Sigmoid colon (tissue), 7 donors: ENCODE results near the gene LSM5. TPM values are rescaled to one million over a fixed set of nuclear protein-coding genes. Genes with fewer than 3 reads are reported as not detected.

ENCODE experiments used
- DNase-seq: peaks from one replicate; pipeline ENCODE4 v3.0.0-alpha.2; 2019
- H3K27ac ChIP-seq, 4 donors: fragments of 200-600 bp; sonication (generic); one replicate each; pipeline ENCODE4 v1.5.1; 2016 to 2019; ENCODE audit warnings: mild to moderate bottlenecking in 1 of 4
- H3K27me3 ChIP-seq, 3 donors: fragments of 200-600 bp; sonication (generic); one replicate each; pipeline ENCODE4 v1.5.1; 2019; ENCODE audit warnings: mild to moderate bottlenecking in 1 of 3
- H3K36me3 ChIP-seq, 4 donors: fragments of 200-600 bp; sonication (generic); one replicate each; pipeline ENCODE4 v1.5.1; 2016 to 2019
- H3K4me1 ChIP-seq, 4 donors: fragments of 200-600 bp; sonication (generic); one replicate each; pipeline ENCODE4 v1.5.1; 2017 to 2019
- H3K4me3 ChIP-seq, 4 donors: fragments of 200-600 bp; sonication (generic); one replicate each; pipeline ENCODE4 v1.5.1; 2017 to 2019; ENCODE audit warnings: mild to moderate bottlenecking in 2 of 4, moderate library complexity in 1 of 4
- H3K9me3 ChIP-seq, 4 donors: fragments of 200-600 bp in 3 of 4; sonication (generic) in 3 of 4; one replicate each; pipeline versions ENCODE4 v1.5.1 to v1.6.1; 2013 to 2019
- CTCF ChIP-seq, 4 experiments: fragments of 450-650 bp in 3 of 4; fragments of 200-600 bp in 1 of 4; IDR thresholded peaks; one replicate each; pipeline ENCODE4 v1.5.1; 2016 to 2019; ENCODE audit warnings: antibody characterized with exemption in 4 of 4, mild to moderate bottlenecking in 3 of 4, moderate library complexity in 2 of 4
- EP300 ChIP-seq, 4 donors: sonication (generic); formaldehyde crosslinking; IDR thresholded peaks; one replicate each; pipeline ENCODE4 v1.6.1; 2017; ENCODE audit warnings: antibody characterized with exemption in 4 of 4
- POLR2A ChIP-seq, 2 donors: fragments of 450-650 bp; IDR thresholded peaks; one replicate each; pipeline ENCODE4 v1.6.1; 2016; ENCODE audit warnings: antibody characterized with exemption in 2 of 2, mild to moderate bottlenecking in 2 of 2, moderate library complexity in 2 of 2
- POLR2AphosphoS5 ChIP-seq, 4 donors: sonication (generic); formaldehyde crosslinking; IDR thresholded peaks; one replicate each; pipeline ENCODE4 v1.6.1; 2017; ENCODE audit warnings: antibody characterized with exemption in 4 of 4
- WGBS, 2 donors: extraction: QIAGEN DNeasy Blood & Tissue Kit; methylation state at CpG; one replicate each; pipeline ENCODE4 v1.1.7; 2013; 5-methylcytosine and 5-hydroxymethylcytosine counted together
- intact Hi-C: fragments of 100-400 bp; cut with DNase I; formaldehyde crosslinking; loops from one replicate; pipeline ENCODE4 v1.15.1; 2023
- polyA plus RNA-seq, 3 donors: library from polyadenylated mRNA; stranded (reverse); fragments of 200-250 nt; gene quantifications; one replicate each; pipeline ENCODE4 v1.2.3, GENCODE V29; 2013
- total RNA-seq, 4 donors: library from RNA; depleted of rRNA; stranded (reverse); fragments of >200 nt; gene quantifications; one replicate each; pipeline ENCODE4 v1.1.0, GENCODE V29; 2016
- donor health status: healthy with polysubstance abuse.
- donor health status: Bipolar disorder and iron deficiency.
- donor health status: healthy.

LSM5 gene
- total and polyA plus RNA-seq, 7 donors: 17.8 to 107 (median 59.1) TPM

- DNase-seq: no peak
- intact Hi-C loops: no loop called here
- 93 to 95% methylated on average over 2 of the region's 2 CpGs for WGBS, 2 donors
Measured at GRCh38 chr7:32536016-32536415, 45.8 kb upstream of the LSM5 start.

GRCh38 chr7:32535162-32535702 lies 45.1 kb upstream of the LSM5 start:
- 72 to 92% methylated on average over 4 of the region's 4 CpGs for WGBS, 2 donors
- H3K27me3 ChIP-seq: no peaks in the 10 kb centered on the region
- H3K9me3 ChIP-seq: no peaks in the 10 kb centered on the region
- no peak for DNase-seq
- no peak for TF ChIP-seq POLR2A (IDR thresholded peaks at IDR 0.05)
- TF ChIP-seq CTCF (IDR thresholded peaks at IDR 0.05): no peak
- TF ChIP-seq POLR2AphosphoS5 (IDR thresholded peaks at IDR 0.05): no peak
- no peak for TF ChIP-seq EP300 (IDR thresholded peaks at IDR 0.05)
- intact Hi-C loops: no loop called here
- H3K27ac ChIP-seq: no peak overlapping the region
- no peaks in the 10 kb centered on the region for H3K36me3 ChIP-seq
- peaks cover 0 to 14% (median 8%) of the 10 kb centered on the region in 4 donors for H3K4me1 ChIP-seq
- H3K4me3 ChIP-seq: no peak overlapping the region

More at GRCh38 chr7:32536016-32536415, 45.8 kb upstream of the LSM5 start:
- H3K4me3 ChIP-seq: no peak overlapping the region
- no peaks in the 10 kb centered on the region for H3K9me3 ChIP-seq
- H3K4me1 ChIP-seq: peaks cover 0 to 14% (median 8%) of the 10 kb centered on the region in 4 donors
- H3K27ac ChIP-seq: no peak overlapping the region
- no peaks in the 10 kb centered on the region for H3K36me3 ChIP-seq
- TF ChIP-seq CTCF (IDR thresholded peaks at IDR 0.05) (no peak), EP300 (IDR thresholded peaks at IDR 0.05) (no peak), POLR2A (IDR thresholded peaks at IDR 0.05) (no peak), POLR2AphosphoS5 (IDR thresholded peaks at IDR 0.05) (no peak)
- no peaks in the 10 kb centered on the region for H3K27me3 ChIP-seq

DNA sequence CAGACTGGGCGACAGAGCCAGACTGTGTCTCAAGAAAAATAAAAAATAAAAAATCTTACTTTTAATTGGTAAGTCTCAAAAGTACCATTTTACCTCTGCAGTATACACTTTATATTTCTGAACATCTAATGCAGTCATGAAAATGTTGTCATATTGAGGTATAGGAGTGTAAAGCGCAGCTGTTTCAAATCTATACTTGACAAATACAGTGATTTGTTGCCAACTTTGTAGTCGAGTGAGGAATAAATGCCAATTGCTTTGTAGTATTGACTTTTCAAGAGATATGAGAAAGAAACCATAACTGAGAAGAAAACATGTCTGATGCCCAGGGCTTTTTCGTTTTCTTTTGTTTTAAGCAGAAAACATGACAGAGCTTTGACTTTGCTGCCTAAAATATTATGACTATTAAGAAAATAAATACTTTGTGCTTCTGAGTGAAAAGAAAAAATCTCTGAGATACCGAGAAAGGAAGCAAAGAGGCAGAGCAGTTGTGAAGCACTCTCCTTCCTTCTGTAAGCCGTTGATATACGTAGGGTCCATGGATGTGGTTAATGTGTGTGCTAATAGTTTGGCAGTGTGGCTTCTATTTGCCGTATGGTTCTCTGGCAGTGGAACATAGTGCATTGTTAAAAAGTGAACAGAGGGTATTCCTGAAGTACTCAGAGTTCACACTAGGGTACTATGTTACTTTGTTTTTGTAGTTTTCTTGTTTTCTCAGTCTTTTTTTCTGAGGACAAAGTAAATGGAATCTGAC lies 43.3 kb upstream of the LSM5 start:
- no peaks in the 10 kb centered on the region for H3K36me3 ChIP-seq
- H3K27me3 ChIP-seq: no peaks in the 10 kb centered on the region
- TF ChIP-seq POLR2A (IDR thresholded peaks at IDR 0.05) (no peak), POLR2AphosphoS5 (IDR thresholded peaks at IDR 0.05) (no peak), EP300 (IDR thresholded peaks at IDR 0.05) (no peak), CTCF (IDR thresholded peaks at IDR 0.05) (no peak)
- no peaks in the 10 kb centered on the region for H3K9me3 ChIP-seq
- no peak for DNase-seq
- WGBS, 2 donors: 54 to 65% methylated on average over 8 of the region's 8 CpGs
- H3K4me1 ChIP-seq: peaks cover 0 to 14% (median 8%) of the 10 kb centered on the region in 4 donors
- H3K27ac ChIP-seq: no peak overlapping the region
- intact Hi-C loops: no loop called here
- H3K4me3 ChIP-seq: no peak overlapping the region

DNA sequence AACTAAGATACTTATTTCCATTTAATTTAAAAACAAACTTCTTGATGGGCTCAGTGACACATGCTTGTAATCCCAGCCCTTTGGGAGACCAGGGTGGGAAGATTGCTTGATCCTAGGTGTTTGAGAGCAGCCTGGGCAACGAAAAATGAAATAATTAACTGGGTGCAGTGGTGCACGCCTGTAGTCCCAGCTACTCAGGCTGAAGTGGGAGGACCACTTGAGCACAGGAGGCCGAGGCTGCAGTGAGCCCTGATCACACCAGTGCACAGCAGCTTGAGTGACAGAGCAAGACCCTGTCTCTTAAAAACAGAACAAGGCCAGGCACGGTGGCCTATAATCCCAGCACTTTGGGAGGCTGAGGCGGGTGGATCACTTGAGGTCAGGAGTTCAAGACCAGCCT lies 42.5 kb upstream of the LSM5 start:
- Histone ChIP-seq H3K36me3 (no peaks in the 10 kb centered on the region), H3K4me1 (peaks cover 0 to 12% (median 8%) of the 10 kb centered on the region in 4 donors), H3K27ac (no peak overlapping the region), H3K4me3 (no peak overlapping the region), H3K9me3 (no peaks in the 10 kb centered on the region), H3K27me3 (no peaks in the 10 kb centered on the region)
- 91 to 92% methylated on average over 5 of the region's 5 CpGs for WGBS, 2 donors
- no peak for TF ChIP-seq EP300 (IDR thresholded peaks at IDR 0.05)
- TF ChIP-seq POLR2A (IDR thresholded peaks at IDR 0.05): no peak
- TF ChIP-seq CTCF (IDR thresholded peaks at IDR 0.05): no peak
- TF ChIP-seq POLR2AphosphoS5 (IDR thresholded peaks at IDR 0.05): no peak
- no peak for DNase-seq
- intact Hi-C loops: no loop called here
